Urinary bladder (tissue), 2 donors: ENCODE data around the gene ASL. TPM values are rescaled to one million over a fixed set of nuclear protein-coding genes. Genes with fewer than 3 reads are reported as not detected.

Experiments
- polyA plus RNA-seq: library from polyadenylated mRNA; stranded (reverse); fragments of 200-250 nt; gene quantifications from one replicate; pipeline ENCODE4 v1.2.3, GENCODE V29; 2013
- total RNA-seq: library from RNA; depleted of rRNA; stranded (reverse); fragments of >200 nt; gene quantifications from one replicate; pipeline ENCODE4 v1.2.3, GENCODE V29; 2014
- donor health status: healthy.

Gene ASL
- total and polyA plus RNA-seq, 2 donors: 11.1 to 34.9 TPM

Other genes starting within 250 kb of the ASL start
- 24.0 TPM for gene VKORC1L1, start 202.7 kb upstream of the ASL start, total RNA-seq
- 18.7 TPM for gene VKORC1L1, start 202.7 kb upstream of the ASL start, polyA plus RNA-seq
- 27.4 TPM for gene GUSB, start 93.6 kb upstream of the ASL start, total RNA-seq
- 56.3 TPM for gene GUSB, start 93.6 kb upstream of the ASL start, polyA plus RNA-seq
- gene CRCP, start 39.0 kb downstream of the ASL start, total RNA-seq: 33.2 TPM
- gene CRCP, start 39.0 kb downstream of the ASL start, polyA plus RNA-seq: 23.1 TPM
- 172 TPM for gene TPST1, start 129.5 kb downstream of the ASL start, total RNA-seq
- 72.8 TPM for gene TPST1, start 129.5 kb downstream of the ASL start, polyA plus RNA-seq